OCI-LY7 (cell line): ENCODE data around the gene GAS6. TPM values are rescaled to one million over a fixed set of nuclear protein-coding genes. Genes with fewer than 3 reads are reported as not detected.

Experiments used
- BruUV-seq: library from RNA; stranded (reverse); fragments of 400-500 nt; replicated peaks from 2 replicates; lab custom pipeline; 2021; lab: Mats Ljungman, UMichigan
- CTCF ChIA-PET: fragments of 300-600 bp; sonication (Branson Sonifier 250); formaldehyde crosslinking; loops from one replicate; lab custom pipeline; 2022; ENCODE audit warnings: antibody characterized with exemption; ENCODE audit not compliant: unreplicated experiment; lab: Charles Lee
- POLR2A ChIA-PET: fragments of 300-600 bp; sonication (Branson Sonifier 250); formaldehyde crosslinking; loops from one replicate; lab custom pipeline; 2022; ENCODE audit warnings: antibody characterized with exemption; lab: Charles Lee
- DNase-seq: peaks from one replicate; pipeline ENCODE4 v3.0.0-alpha.2; 2015; ENCODE audit warnings: low spot score
- H2AFZ ChIP-seq: fragments of 200-600 bp; sonication (generic), shearing (Covaris generic); 2 replicates; pipeline ENCODE4 v1.6.1; 2014; ENCODE audit warnings: mild to moderate bottlenecking, antibody characterized with exemption, low read length, moderate library complexity
- H3K27ac ChIP-seq: fragments of 200-600 bp; sonication (generic); 2 replicates; pipeline ENCODE4 v1.5.1; 2014; ENCODE audit warnings: mixed run types, low read depth, mild to moderate bottlenecking, moderate library complexity, low read length, inconsistent platforms; ENCODE audit not compliant: poor library complexity, severe bottlenecking
- H3K36me3 ChIP-seq: fragments of 200-600 bp; sonication (generic); 2 replicates; pipeline ENCODE4 v1.6.1; 2014; ENCODE audit warnings: mild to moderate bottlenecking, antibody characterized with exemption, low read length, moderate library complexity, mixed read lengths; ENCODE audit not compliant: insufficient read depth
- H3K4me1 ChIP-seq: fragments of 200-600 bp; sonication (generic); 2 replicates; pipeline ENCODE4 v1.5.1; 2014; ENCODE audit warnings: mild to moderate bottlenecking, low read length; ENCODE audit not compliant: insufficient read depth, poor library complexity, severe bottlenecking
- H3K4me2 ChIP-seq: fragments of 200-600 bp; sonication (generic); 2 replicates; pipeline ENCODE4 v1.6.1; 2014; ENCODE audit warnings: mild to moderate bottlenecking, low read length
- H3K4me3 ChIP-seq: fragments of 200-600 bp; sonication (generic); 2 replicates; pipeline ENCODE4 v1.5.1; 2014; ENCODE audit warnings: mild to moderate bottlenecking, low read depth, low read length; ENCODE audit not compliant: poor library complexity, severe bottlenecking
- H3K79me2 ChIP-seq: fragments of 200-600 bp; sonication (generic); 2 replicates; pipeline ENCODE4 v1.6.1; 2016; ENCODE audit warnings: low read depth, mild to moderate bottlenecking, low read length, moderate library complexity, mixed read lengths; ENCODE audit not compliant: insufficient read depth
- H3K9me2 ChIP-seq: fragments of 200-600 bp; sonication (generic); 2 replicates; pipeline ENCODE4 v1.6.1; 2016; ENCODE audit warnings: mild to moderate bottlenecking, low read length, mixed read lengths; ENCODE audit not compliant: insufficient read depth
- H3K9me3 ChIP-seq: fragments of 200-600 bp; sonication (generic); 2 replicates; pipeline ENCODE4 v1.6.1; 2014; ENCODE audit warnings: mild to moderate bottlenecking, mixed run types, low read length, mixed read lengths
- H4K20me1 ChIP-seq: fragments of 200-600 bp; sonication (generic); 2 replicates; pipeline ENCODE4 v1.6.1; 2014; ENCODE audit warnings: mild to moderate bottlenecking, antibody characterized with exemption, low read length, moderate library complexity, mixed read lengths; ENCODE audit not compliant: insufficient read depth
- CTCF ChIP-seq: fragments of 200-600 bp; sonication (generic); conservative IDR thresholded peaks from 2 replicates; pipeline ENCODE4 v1.5.1; 2014; ENCODE audit warnings: mild to moderate bottlenecking, antibody characterized with exemption, low read length, moderate library complexity, mixed read lengths
- EZH2phosphoT487 ChIP-seq: fragments of 200-600 bp; sonication (generic); IDR thresholded peaks from 2 replicates; pipeline ENCODE4 v1.6.1; 2018; ENCODE audit warnings: low read depth, borderline replicate concordance, mild to moderate bottlenecking, mixed run types, antibody characterized with exemption, low read length, moderate library complexity, mixed read lengths
- intact Hi-C: fragments of 100-400 bp; cut with micrococcal nuclease; formaldehyde crosslinking; loops from one replicate; pipeline ENCODE4 v1.10.0; 2022; ENCODE audit not compliant: unreplicated experiment
- total RNA-seq, 2 experiments: library from RNA; depleted of rRNA in 1 of 2; stranded (reverse); fragments of >200 nt in 1 of 2; shearing (Covaris generic) in 1 of 2; gene quantifications; 2 replicates each; pipeline ENCODE4 v1.2.3, GENCODE V29; 2014 to 2022

GAS6 gene
- total RNA-seq, 2 experiments from 2014 or later = not detected

- ChIA-PET POLR2A (no interaction called here), CTCF (no interaction called here)
- peaks cover 15% of the 10 kb centered on the region for H3K36me3 ChIP-seq
- peaks cover 4% of the 10 kb centered on the region for H3K4me1 ChIP-seq
- H3K4me2 ChIP-seq = no peak overlapping the region
- no peak overlapping the region for H3K4me3 ChIP-seq
- H3K79me2 ChIP-seq = peaks cover 15% of the 10 kb centered on the region
- H3K27ac ChIP-seq = no peak overlapping the region
- no TSS peak for BruUV-seq
- no peak for TF ChIP-seq EZH2phosphoT487
- no peak for TF ChIP-seq CTCF
- no peaks in the 10 kb centered on the region for H3K9me3 ChIP-seq
- DNase-seq = no peak
- H4K20me1 ChIP-seq = no peaks in the 10 kb centered on the region; the same call in 1 of the 2 replicates
- no peaks in the 10 kb centered on the region for H3K9me2 ChIP-seq
- intact Hi-C loops = no loop called here
- no peak overlapping the region for H2AFZ ChIP-seq
Measured at GRCh38 chr13:113814435-113814821, 49.4 kb downstream of the GAS6 start.

- peaks cover 15% of the 10 kb centered on the region for H3K36me3 ChIP-seq
- intact Hi-C loops = no loop called here
- CTCF ChIA-PET = no interaction called here
Measured at GRCh38 chr13:113813749-113814434, 50.0 kb downstream of the GAS6 start.

More at GRCh38 chr13:113813749-113814434, 50.0 kb downstream of the GAS6 start:
- no TSS peak for BruUV-seq
- H3K4me1 ChIP-seq = peaks cover 4% of the 10 kb centered on the region
- H2AFZ ChIP-seq = no peak overlapping the region
- H3K79me2 ChIP-seq = peaks cover 15% of the 10 kb centered on the region
- no peak overlapping the region for H3K4me3 ChIP-seq
- H4K20me1 ChIP-seq = no peaks in the 10 kb centered on the region; the same call in 1 of the 2 replicates
- TF ChIP-seq EZH2phosphoT487 = no peak
- no peak for TF ChIP-seq CTCF
- POLR2A ChIA-PET = no interaction called here
- H3K9me3 ChIP-seq = no peaks in the 10 kb centered on the region
- H3K9me2 ChIP-seq = no peaks in the 10 kb centered on the region
- no peak for DNase-seq
- H3K4me2 ChIP-seq = no peak overlapping the region
- H3K27ac ChIP-seq = no peak overlapping the region
